ENCODE results near the gene RBMS1. TPM values are rescaled to one million over a fixed set of nuclear protein-coding genes. Genes with fewer than 3 reads are reported as not detected.

The RBMS1 gene
- total RNA-seq, 1 donor = 121 TPM

- DNase-seq (ENCODE audit: low read depth) = no peak
- no peak for TF ChIP-seq CTCF (IDR thresholded peaks at IDR 0.05; ENCODE audit: insufficient read depth, low read depth, low read length)
Measured at GRCh38 chr2:160505256-160505655, 11.6 kb upstream of the RBMS1 start.

GRCh38 chr2:160502478-160502877 lies 8.9 kb upstream of the RBMS1 start:
- DNase-seq (ENCODE audit: low read depth) = no peak
- no peak for TF ChIP-seq CTCF (IDR thresholded peaks at IDR 0.05; ENCODE audit: insufficient read depth, low read depth, low read length)
- H3K4me3 ChIP-seq (ENCODE audit: low read depth, low read length) = no peak overlapping the region

More at GRCh38 chr2:160505256-160505655, 11.6 kb upstream of the RBMS1 start:
- H3K4me3 ChIP-seq (ENCODE audit: low read depth, low read length) = no peak overlapping the region

- no peak for DNase-seq (ENCODE audit: low read depth)
- TF ChIP-seq CTCF (IDR thresholded peaks at IDR 0.05; ENCODE audit: insufficient read depth, low read depth, low read length) = no peak
- H3K4me3 ChIP-seq (ENCODE audit: low read depth, low read length) = no peak overlapping the region
Measured at GRCh38 chr2:160501370-160501769, 7.8 kb upstream of the RBMS1 start.

- DNase-seq (ENCODE audit: low read depth) = no peak
- TF ChIP-seq CTCF (IDR thresholded peaks at IDR 0.05; ENCODE audit: insufficient read depth, low read depth, low read length) = no peak
- no peak overlapping the region for H3K4me3 ChIP-seq (ENCODE audit: low read depth, low read length)
Measured at GRCh38 chr2:160499865-160500264, 6.3 kb upstream of the RBMS1 start.

- no peak for TF ChIP-seq CTCF (IDR thresholded peaks at IDR 0.05; ENCODE audit: insufficient read depth, low read depth, low read length)
- peak; percentile 41 for DNase-seq (ENCODE audit: low read depth)
- H3K4me3 ChIP-seq (ENCODE audit: low read depth, low read length) = no peak overlapping the region
Measured at GRCh38 chr2:160498137-160498536, 4.5 kb upstream of the RBMS1 start.

GRCh38 chr2:160494201-160494644 lies 616 bp upstream of the RBMS1 start:
- no peak for DNase-seq (ENCODE audit: low read depth)
- peak overlapping the region; percentile 85 for H3K4me3 ChIP-seq (ENCODE audit: low read depth, low read length)
- no peak for TF ChIP-seq CTCF (IDR thresholded peaks at IDR 0.05; ENCODE audit: insufficient read depth, low read depth, low read length)

Data from fibroblast of villous mesenchyme (primary cell).